Measurements from ENCODE around the gene HTR3E.
"Not testable (repeated sequence)": the region's sequence is repeated elsewhere in the genome, so short reads cannot be mapped to it uniquely, and the experiment has no call there.

Gene HTR3E

DNA sequence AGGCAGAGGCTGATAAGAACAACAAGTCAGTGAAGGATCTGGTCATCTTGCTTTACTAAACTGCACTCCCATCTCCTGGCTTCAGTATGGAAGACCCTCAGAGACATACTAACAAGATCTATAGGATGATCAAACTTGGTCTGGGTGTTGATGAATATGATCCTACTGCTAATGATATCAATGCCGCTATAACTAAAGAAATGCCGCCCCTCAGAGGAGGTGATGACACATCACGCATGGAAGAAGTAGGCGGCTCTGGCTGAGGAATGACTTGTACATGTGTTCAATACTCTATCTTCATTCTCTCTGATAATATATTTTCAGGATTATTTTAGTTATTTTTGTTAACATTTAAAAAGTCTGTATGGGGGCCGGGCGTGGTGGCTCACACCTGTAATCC is 20.8 kb downstream of the HTR3E start:
- no peak for DNase-seq

DNA sequence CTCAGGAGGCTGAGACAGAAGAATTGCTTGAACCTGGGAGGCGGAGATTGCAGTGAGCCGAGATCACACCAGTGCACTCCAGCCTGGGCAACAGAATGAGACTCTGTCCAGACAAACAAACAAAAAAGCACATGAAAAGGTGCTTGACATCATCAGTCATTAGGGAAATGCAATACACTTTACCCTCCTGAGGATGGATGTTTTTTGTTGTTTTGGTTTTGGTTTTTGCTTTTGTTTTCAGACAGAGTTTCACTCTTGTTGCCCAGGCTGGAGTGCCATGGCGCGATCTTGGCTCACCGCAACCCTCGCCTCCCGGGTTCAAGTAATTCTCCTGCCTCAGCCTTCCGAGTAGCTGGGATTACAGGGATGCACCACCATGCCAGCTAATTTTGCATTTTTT is 24.2 kb downstream of the HTR3E start:
- not testable (repeated sequence) for DNase-seq

DNA sequence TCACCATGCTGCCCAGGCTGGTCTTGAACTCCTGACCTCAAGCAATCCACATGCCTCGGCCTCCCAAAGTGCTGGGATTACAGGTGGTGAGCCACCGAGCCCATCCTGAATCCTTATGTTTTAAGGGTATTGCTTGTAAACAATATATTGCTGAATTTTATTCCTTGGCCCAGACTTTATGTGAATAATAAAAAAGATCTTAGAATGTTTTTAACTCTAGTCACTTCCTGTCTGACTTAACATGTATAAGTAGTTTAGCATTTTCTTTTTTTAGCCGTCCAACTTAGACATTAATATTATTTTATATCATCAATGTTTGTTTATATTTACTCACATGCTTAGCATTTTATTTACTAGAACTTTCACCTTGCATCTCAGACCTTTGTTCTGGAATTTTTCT is 29.1 kb downstream of the HTR3E start:
- no peak for DNase-seq

DNA sequence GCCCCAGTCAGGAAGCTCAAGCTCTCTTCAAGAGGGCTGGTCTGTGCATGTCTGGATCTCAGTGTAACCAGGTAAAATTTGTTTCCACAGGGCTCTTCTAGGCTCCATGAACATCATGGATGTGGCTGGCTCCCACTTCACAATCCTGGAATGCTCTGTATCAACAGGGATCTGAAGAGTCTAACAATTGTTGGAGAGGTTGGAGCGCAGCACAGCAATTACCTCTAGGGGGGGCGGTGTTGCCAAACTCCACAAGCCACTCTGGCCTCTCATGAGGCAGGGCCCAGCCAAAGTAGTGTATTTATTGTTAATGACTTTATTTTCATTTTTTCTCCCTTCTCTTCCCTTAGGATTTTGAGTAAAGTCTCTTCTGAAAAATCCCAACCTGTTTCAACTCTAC is 32.1 kb downstream of the HTR3E start:
- DNase-seq: no peak

DNA sequence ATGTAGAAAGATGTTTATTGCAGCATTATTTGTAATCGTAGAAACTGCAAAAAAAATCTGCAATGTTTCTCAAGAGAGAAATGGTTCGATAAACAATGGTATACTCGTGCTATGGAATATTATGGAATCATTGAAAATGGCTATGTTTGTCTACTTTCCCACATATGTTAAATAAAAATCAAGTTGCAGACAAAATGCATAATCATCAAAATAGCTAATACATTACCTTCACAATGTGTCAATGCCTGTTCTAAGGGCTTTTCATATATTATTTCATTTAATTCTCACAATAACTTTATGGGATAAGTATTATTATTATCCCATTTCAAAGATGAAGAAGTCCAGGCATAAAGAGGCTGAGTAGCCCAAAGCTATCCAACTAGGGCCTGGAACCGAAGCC is 36.1 kb downstream of the HTR3E start:
- DNase-seq: no peak

DNA sequence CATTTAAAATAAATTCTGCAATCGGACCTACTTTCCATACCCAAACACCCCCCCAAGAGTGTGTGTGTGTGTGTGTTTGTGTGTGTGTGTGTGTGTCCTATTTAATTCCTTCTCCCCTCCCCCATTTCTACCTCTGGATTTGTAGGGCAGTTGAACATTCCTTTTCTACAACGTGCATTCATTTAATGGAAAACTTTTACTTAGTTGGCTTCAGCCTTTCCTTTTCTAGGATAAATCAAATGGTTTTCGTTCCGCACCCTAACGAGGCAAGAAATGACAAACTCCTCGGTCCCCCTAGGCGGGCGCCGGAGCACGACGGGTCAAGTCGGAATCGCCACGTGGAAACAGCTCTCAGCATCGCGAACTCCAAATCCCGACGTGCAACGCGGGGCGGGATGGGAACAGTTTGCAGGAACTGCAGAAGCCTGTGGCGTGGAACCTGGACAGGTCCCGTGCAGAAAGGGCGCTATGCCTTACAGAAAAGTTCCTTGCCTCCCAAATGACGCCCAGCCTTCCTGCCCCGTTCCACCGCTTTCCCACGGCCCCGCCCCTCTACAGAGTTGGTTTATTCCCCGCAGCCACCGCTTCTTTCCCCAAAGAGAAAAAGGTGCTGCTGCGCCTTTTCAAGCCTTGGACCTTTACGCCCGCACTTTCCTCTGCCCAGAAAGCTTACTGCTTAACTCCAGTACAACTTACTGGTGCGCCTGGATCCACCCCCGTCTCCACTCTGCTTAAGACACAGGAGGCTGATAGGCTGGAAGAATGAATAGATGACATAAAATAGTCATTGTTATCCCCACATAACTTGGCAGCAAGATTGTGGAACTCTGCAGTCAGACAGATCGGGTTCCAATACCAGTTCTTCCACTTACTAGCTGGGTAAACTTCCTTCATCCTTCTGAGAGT is 37.2 kb downstream of the HTR3E start:
- peak; percentile 84 for DNase-seq

DNA sequence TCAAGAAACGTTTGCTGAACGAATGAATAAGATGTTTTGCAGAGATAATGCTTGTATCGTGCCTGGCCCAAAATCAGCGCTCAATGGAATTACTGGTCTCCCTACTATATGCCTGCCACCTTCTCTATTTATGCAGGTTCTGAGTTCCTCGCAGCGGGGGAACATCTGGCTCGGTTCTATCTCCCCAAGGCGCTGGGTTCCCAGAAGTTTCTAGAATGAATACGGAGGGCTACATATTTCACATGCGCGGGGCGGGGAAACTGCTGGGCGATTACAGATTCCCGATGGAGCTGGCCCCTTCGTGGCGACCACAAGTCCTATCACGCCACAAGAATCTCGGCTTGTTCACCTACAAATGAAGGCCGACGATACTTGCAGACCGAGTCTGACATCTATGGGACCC is 37.9 kb downstream of the HTR3E start:
- no peak for DNase-seq

DNA sequence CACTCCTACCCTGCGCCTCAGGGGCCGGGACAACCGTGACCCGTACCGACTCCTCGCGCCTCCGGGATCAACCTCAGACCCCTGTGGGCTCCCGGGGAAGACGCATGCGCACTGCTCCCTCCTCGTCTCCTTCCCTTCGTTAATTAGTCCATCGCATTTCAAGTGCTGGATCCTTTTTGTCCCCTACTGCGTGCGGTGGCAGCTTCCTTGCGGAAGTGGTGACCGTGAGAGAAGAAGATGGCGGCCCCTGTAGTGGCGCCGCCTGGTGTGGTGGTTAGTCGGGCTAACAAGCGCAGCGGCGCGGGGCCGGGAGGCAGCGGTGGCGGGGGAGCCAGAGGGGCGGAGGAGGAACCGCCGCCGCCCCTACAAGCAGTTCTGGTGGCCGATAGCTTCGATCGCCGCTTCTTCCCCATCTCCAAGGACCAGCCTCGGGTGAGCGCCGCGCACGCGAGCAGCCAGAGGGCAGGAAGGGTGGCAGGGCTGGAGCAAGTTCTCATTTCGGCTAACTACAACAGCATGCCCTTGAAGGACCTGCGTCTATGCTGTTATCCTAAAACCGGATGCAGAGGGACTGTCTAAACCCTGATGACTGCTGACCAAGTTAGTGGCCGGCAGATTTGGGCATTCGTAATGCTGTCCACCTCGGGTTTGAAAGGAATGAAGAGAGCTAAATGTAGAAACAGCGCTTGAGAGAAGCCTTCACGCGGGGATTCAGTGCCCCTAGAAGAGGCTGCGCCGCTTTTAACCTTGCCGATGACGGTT is 38.5 kb downstream of the HTR3E start, which contains the start of gene EIF2B5:
Gene EIF2B5 (plus strand): TSS at position 210 of the 762 bp plus-strand sequence. CDS start 28 bp downstream, at position 238.
- DNase-seq: peak; percentile 95

DNA sequence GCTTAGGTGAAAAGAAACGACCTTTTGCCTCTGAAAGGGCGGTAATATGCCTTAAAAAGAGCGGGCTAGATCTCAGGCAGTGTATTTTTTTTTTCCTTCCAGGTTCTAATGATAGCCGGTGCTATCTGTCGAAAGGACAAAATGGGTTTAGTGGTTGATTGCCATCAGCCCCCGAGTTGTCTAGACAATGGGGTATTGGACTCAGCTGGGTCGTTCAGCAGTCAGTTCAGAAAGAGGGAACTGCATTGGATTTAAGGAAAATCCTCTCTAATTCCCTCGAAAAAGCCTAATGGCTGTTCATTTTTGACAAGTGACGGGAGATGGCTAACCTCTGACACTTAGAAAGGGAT is 39.0 kb downstream of the HTR3E start:
- DNase-seq: no peak

DNA sequence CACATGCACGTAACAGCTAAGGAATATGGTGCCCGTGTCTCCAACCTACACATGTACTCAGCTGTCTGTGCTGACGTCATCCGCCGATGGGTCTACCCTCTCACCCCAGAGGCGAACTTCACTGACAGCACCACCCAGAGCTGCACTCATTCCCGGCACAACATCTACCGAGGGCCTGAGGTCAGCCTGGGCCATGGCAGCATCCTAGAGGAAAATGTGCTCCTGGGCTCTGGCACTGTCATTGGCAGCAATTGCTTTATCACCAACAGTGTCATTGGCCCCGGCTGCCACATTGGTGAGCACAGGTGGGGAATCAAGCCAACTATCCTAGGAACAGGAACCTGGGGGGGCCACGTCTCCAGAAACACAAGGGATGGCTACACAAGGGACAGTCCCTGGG is 43.6 kb downstream of the HTR3E start:
- no peak for DNase-seq

DNA sequence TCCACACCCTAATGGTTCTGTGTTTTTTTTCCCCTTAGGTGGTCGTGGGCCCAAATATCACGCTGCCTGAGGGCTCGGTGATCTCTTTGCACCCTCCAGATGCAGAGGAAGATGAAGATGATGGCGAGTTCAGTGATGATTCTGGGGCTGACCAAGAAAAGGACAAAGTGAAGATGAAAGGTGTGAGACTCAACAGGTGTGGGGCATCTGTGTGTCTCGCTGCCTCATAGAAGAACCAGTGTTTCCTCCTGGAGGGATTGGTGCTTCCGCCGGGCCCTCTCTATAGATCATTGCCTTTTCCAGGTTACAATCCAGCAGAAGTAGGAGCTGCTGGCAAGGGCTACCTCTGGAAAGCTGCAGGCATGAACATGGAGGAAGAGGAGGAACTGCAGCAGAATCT is 45.3 kb downstream of the HTR3E start:
- DNase-seq: no peak

DNA sequence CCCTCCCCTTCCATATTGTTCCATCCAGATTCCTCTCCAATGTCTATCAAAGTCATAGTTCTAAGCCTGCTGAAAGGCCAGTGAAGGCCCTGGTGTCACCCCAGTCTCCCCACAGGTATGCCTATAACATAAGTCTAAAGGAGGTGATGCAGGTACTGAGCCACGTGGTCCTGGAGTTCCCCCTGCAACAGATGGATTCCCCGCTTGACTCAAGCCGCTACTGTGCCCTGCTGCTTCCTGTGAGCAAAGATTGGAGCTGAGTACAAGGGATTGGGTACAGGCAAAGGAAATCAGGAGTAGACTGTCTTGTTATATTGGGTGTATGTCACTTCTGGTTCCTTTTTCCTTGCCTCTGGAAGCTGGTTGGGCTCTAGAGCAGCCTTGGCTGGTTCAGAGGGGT is 46.5 kb downstream of the HTR3E start:
- DNase-seq: no peak

DNA sequence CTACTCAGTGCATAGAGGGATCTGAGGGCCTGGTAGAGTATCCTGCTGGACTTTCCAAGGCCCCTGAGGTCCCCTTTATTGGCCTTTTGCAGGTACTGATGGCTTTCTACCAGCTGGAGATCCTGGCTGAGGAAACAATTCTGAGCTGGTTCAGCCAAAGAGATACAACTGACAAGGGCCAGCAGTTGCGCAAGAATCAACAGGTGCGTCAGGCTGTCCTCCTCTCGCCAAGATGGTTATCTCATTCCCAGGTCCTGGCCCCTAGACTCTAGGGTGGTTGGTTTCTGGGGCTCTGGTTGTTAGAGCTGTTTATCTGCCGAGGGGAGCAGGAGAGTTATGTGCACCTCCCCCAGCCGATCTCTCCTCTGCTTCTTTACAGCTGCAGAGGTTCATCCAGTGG is 47.6 kb downstream of the HTR3E start:
- no peak for DNase-seq

DNA sequence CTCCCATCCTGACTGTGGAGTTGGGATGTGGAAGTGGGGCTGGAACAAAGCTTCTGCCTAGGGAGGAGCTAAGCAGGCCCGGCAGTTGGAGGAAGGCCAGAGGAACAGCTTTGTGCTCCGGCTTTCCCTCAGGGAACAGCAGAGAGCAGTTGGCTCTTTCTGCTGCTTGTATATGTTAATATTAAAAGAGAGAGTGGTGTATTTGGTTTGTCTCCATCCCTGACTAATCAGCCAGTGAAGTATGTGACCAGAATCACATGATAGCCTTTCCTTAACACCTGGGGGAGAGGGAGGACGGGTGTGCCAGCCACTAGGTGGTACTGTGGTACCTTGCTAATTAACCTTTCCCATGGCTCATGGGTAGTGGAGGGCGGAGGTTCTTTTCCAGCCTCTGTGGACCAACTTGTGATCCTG is 48.3 kb downstream of the HTR3E start:
- DNase-seq: peak; percentile 30

DNA sequence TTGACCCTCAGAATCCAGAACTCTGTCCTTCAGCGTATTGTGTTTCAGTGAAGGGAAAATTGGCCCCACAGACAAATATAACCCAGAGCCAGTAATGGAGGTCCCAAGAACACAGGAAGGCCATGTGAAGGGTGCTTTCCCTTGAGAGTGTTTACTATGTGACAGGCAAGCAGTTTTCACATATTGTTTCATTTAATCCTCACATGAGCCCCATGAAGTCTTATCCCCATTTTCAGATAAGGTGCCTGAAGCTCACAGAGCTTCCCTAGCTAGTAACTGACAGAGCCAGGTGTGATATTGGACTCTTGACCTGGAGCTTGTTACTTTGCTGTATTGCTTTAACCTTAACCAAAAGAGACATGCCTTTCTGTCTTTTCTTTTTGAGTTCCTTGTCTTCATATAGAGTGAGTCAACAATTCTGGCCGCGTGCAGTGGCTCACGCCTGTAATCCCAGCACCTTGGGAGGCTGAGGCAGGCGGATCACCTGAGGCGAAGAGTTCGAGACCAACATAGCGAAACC is 48.9 kb downstream of the HTR3E start:
- no peak for DNase-seq

DNA sequence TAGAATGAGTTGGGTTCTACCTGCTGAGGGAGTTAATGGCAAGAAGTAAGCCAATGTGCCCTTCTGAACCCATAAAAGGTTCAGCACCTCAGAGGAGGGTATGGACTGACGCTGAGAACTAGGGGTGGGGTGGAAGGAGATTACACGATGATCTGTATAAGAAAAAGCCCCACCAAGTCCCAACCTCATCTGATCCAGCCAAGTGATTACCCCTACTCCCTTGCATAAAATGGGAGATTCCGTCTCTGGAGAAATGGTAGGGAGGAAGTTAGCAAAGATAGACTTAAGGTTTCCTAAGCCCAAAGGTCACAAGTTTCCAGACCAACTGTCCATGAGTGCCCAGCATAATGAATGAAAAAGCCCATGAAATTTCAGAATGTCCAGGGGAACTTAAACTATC is 51.2 kb downstream of the HTR3E start:
- no peak for DNase-seq

DNA sequence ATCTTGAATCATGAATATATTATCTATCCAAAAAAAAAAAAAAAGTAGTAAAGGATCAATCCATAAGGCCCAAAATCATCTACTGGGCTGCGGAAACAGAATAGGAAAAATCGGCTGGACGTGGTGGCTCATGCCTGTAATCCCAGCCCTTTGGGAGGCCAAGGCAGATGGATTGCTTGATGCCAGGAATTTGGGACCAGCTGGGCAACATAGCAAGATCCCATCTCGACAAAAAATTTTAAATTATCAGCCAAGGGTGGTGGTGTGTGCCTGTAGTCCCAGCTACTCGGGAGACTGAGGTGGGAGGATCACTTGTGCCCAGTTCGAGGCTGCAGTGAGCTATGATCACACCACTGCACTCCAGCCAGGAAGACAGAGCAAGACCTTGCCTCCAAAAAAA is 52.3 kb downstream of the HTR3E start:
- no peak for DNase-seq

DNA sequence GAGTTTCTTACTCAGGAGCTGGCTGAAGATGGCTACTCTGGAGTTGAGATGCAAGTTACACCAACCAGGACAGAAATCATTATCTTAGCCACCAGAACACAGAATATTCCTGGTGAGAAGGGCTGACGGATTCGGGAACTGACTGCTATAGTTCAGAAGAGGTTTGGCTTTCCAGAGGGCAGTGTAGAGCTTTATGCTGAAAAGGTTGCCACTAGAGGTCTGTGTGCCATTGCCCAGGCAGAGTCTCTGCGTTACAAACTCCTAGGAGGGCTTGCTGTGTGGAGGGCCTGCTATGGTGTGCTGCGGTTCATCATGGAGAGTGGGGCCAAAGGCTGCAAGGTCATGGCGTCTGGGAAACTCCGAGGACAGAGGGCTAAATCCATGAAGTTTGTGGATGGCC is 52.9 kb downstream of the HTR3E start:
- not testable (repeated sequence) for DNase-seq

DNA sequence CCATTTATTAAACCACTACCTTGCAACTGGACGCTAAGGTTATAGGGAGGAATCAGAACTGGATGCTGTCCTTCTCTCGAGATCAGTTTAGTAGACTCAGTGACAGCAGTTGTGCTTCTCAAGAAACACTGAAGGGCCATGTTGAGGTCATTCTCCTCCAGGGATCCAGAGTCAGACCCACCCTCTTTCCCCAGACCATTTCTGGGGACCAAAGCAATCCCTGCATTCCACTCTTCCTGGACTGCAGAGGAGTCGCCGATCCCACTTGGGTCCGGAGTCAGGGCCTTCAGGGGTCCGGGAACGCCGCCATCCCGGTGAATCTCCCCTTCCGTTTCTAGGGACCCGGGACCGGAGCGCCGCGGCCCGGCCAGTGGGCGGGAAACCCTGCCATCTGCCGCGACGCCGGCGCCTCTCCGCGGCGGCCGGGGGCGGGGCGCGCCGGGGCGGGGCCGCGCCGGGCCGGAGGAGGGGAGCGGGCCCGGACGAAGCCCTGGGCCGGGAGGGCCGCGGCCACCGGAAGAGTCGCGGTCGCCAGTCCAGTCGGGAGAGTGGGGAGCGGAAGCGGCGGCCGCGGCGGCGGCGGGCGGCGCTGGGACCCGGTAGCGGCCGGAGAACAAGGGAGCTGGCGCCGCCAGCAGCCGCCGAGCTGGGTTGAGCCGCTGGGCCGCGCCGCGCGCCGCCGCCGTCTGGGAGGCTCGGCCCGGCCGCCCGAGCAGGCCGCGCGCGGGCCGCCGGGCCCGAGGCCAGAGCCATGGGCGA is 58.2 kb downstream of the HTR3E start, which contains the start of gene DVL3:
Gene DVL3 (plus strand): TSS at position 493 of the 759 bp plus-strand sequence. CDS start 259 bp downstream, at position 752.
- peak; percentile 60 for DNase-seq

DNA sequence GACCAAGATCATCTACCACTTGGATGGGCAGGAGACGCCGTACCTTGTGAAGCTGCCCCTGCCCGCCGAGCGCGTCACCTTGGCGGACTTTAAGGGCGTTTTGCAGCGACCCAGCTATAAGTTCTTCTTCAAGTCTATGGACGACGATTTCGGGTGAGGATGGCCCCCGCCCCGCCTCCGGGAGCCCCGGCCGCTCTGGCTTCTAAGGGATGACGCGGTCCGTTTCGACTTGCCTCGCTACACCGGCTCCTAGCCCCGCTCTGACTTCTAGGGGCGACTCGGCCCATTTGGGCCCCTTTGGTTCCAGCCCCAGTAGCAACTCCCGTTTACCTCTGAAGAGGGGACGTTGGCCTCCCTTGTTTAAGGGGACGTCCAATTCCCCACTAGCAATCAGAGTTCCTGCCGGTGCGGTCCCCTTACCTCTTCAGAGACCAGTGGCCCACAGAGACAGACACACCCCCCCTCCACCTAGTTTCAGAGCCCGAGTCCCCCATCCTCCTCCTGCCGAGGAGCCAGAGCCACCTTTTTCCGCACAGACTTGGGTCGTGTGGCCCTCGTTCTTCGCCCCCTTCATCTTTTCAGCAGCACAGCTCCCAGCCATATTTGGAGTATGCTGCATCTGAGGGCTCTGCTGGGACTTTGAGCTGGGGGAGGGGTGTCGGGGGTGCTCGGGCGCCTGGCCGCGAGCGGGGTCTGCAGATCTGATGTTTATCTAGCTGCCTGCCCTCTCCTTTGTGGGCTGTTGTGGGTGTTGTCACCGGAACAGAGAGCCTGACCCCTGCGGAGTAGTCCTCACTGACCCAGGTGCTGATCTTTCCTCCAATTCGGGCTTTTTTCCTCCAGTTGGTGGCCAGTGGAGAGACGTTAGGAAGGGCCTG is 59.0 kb downstream of the HTR3E start:
- peak; percentile 32 for DNase-seq

DNA sequence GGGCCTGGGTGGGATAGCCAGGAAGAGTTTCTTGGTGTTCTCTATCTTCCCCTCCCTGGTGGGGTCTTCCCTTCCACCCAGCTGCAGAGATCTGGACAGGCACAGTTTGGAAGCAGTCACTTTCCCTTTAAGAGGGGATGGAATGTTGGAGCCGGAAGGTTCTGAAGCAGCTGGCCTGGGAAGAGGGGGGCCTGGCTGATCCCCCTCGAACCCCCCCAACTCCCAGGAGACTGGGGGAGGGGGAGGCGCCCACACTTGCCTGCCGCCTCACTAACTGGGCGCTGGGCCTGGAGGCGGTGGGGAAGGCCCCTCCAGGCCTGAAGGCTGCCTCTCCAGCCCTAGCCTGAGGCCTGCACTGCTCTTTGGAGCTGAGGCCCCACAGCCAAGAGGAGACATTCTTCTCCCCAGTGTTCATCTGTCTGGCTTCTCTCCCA is 59.7 kb downstream of the HTR3E start:
- peak; percentile 48 for DNase-seq
